Activated B cell treated with CpG ODN at 0.5 μM for 24 hours (primary cell): ENCODE results near the gene LYRM4. TPM values are rescaled to one million over a fixed set of nuclear protein-coding genes. Genes with fewer than 3 reads are reported as not detected.

Experiments used
- ATAC-seq: fragments of 200-7000 bp; cut with Tn5 transposase; one replicate; pipeline ENCODE4 v1.10.0; 2021; ENCODE audit warnings: low read depth, mild to moderate bottlenecking, moderate library complexity
- CTCF ChIA-PET: fragments of 350-600 bp; sonication (Branson Sonifier 250); formaldehyde crosslinking; loops from one replicate; lab custom pipeline; 2021; ENCODE audit warnings: antibody characterized with exemption; lab: Charles Lee
- POLR2A ChIA-PET: fragments of 350-600 bp; sonication (Branson Sonifier 250); formaldehyde crosslinking; loops from one replicate; lab custom pipeline; 2021; ENCODE audit warnings: antibody characterized with exemption; lab: Charles Lee
- DNase-seq: peaks from one replicate; pipeline ENCODE4 v3.0.0; 2022
- H3K27ac Mint-ChIP-seq: one replicate; pipeline ENCODE4 v1.8.0; 2020; ENCODE audit warnings: mixed read lengths
- H3K27me3 Mint-ChIP-seq: one replicate; pipeline ENCODE4 v1.8.0; 2021; ENCODE audit warnings: mixed read lengths
- H3K36me3 Mint-ChIP-seq: one replicate; pipeline ENCODE4 v1.8.0; 2021; ENCODE audit warnings: low read depth, mixed read lengths
- H3K4me1 Mint-ChIP-seq: one replicate; pipeline ENCODE4 v1.8.0; 2021; ENCODE audit warnings: mixed read lengths
- H3K4me3 Mint-ChIP-seq: one replicate; pipeline ENCODE4 v1.8.0; 2020; ENCODE audit warnings: mild to moderate bottlenecking, mixed read lengths
- H3K9me3 Mint-ChIP-seq: one replicate; pipeline ENCODE4 v1.8.0; 2020; ENCODE audit warnings: mixed read lengths
- intact Hi-C: fragments of 100-400 bp; cut with micrococcal nuclease; formaldehyde crosslinking; loops from one replicate; pipeline ENCODE4 v1.15.1; 2024
- total RNA-seq: library from RNA; stranded (reverse); gene quantifications from 2 replicates; pipeline ENCODE4 v1.2.3, GENCODE V29; 2022
- TF ChIP-seq, protein P1 (sequence below): fragments of 200-600 bp; IDR thresholded peaks from one replicate; pipeline ENCODE4 v1.8.0; 2022; ENCODE audit warnings: antibody characterized with exemption, mild to moderate bottlenecking

Gene LYRM4
- total RNA-seq, result 51.2 and 52.2 TPM in 2 replicates

DNA sequence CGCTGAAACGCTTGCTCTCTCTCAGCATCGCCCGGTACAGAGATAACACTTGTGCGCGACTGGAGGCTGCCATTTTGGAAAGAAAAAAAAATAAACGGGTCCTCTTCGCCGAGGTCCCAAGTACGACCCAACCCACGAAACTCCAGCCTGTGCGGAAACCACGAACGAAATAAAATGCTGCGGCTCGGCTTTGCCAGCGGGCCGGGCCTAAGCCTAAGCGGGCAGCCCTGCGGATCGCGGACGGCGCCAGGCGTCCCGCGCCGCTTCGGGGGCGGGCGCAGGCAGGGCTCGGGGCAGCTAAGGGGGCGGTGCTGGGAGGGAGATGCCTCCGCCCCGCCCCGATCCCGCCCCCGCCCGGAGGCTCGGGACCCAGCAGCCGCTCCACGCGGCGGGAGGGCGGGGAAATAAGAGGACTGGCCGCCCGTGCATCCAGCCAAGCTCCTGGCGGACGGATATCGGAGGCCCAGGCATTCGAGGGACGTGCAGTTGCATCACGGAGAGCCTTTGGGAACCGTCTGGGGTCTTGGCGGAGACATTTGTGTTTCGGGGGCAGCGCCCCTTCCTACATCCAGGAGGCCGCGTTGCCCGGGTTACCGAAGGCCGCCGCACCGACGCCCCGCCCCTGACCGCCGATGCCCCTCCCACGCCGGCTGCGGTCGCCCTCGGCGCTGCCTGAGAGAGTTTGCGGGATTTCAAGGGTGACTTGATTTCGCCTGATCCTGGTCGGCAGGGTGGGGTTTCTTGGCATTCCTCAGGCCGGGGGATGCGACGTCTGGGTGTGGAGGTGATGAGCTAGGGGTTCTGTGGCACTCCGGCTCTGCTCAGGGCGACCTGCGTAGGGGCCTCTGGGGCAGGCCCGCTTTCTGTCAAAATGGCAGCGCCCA, at the start of gene LYRM4, which contains the start of gene FARS2:
Gene LYRM4, minus strand, starts transcription at position 290 of the 884 bp plus-strand sequence. Its CDS starts 217 bp downstream, at position 73.
Gene FARS2, plus strand, starts transcription at position 853 of the 884 bp plus-strand sequence.
- H3K4me1 Mint-ChIP-seq, result peaks cover 27% of the 10 kb centered on the region
- H3K27me3 Mint-ChIP-seq, result no peaks in the 10 kb centered on the region
- POLR2A ChIA-PET, result interaction anchor here (0.6 to 2.8 kb wide), 13 partner anchors 8 to 1125 kb away, joined by 3 to 37 read pairs (median 4); partner anchors contain the start of genes ECI2 and RPP40
- CTCF ChIA-PET, result interaction anchor here (1.1 to 1.6 kb wide), 2 partner anchors 42 kb away, joined by 7 to 10 read pairs; no protein-coding TSS in a partner anchor
- TF ChIP-seq, protein P1, sequence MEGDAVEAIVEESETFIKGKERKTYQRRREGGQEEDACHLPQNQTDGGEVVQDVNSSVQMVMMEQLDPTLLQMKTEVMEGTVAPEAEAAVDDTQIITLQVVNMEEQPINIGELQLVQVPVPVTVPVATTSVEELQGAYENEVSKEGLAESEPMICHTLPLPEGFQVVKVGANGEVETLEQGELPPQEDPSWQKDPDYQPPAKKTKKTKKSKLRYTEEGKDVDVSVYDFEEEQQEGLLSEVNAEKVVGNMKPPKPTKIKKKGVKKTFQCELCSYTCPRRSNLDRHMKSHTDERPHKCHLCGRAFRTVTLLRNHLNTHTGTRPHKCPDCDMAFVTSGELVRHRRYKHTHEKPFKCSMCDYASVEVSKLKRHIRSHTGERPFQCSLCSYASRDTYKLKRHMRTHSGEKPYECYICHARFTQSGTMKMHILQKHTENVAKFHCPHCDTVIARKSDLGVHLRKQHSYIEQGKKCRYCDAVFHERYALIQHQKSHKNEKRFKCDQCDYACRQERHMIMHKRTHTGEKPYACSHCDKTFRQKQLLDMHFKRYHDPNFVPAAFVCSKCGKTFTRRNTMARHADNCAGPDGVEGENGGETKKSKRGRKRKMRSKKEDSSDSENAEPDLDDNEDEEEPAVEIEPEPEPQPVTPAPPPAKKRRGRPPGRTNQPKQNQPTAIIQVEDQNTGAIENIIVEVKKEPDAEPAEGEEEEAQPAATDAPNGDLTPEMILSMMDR, result no peak
- intact Hi-C loops, result loop anchor here (1.0 to 5.0 kb wide), 9 partner anchors 17 to 1904 kb away; partner anchors contain the start of gene CDYL
- no peaks in the 10 kb centered on the region for H3K9me3 Mint-ChIP-seq
- H3K4me3 Mint-ChIP-seq, result peak within 1 kb of the TSS; percentile 98
- peak within 1 kb of the TSS; percentile 100 for H3K27ac Mint-ChIP-seq
- peaks cover 19% of the 10 kb centered on the region for H3K36me3 Mint-ChIP-seq
- ATAC-seq, result peak; percentile 84
- DNase-seq, result peak; percentile 97

DNA sequence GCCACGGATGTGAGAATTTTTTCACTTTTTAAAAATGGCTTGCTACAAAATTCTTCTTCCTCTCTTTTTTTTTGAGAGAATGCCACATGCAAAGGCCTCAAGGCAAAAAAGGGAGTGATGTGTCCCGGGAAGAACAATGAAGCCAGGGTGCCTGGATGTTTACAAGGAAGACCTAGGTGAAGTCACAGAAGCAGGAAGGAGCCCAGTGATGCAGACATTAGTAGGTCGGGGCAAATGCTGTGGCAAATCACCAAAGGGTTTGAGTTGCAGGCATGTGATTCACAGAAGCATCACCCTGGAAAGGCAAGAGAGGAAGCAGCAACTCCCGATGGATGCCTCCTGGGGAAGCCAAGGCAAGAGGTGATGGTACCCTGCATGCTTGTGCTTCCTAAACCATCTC, 47.3 kb upstream of the LYRM4 start:
- intact Hi-C loops, result no loop called here
- DNase-seq (no peak), ATAC-seq (no peak)
- no peaks in the 10 kb centered on the region for H3K36me3 Mint-ChIP-seq
- H3K4me3 Mint-ChIP-seq, result no peak overlapping the region
- peaks cover 13% of the 10 kb centered on the region for H3K4me1 Mint-ChIP-seq
- POLR2A ChIA-PET, result interaction anchor here (0.5 kb wide), 1 partner anchor 76 kb away, joined by 3 read pairs; no protein-coding TSS in a partner anchor
- no peak overlapping the region for H3K27ac Mint-ChIP-seq
- CTCF ChIA-PET, result no interaction called here
- H3K27me3 Mint-ChIP-seq, result no peaks in the 10 kb centered on the region
- TF ChIP-seq, protein P1, result no peak
- H3K9me3 Mint-ChIP-seq, result no peaks in the 10 kb centered on the region

DNA sequence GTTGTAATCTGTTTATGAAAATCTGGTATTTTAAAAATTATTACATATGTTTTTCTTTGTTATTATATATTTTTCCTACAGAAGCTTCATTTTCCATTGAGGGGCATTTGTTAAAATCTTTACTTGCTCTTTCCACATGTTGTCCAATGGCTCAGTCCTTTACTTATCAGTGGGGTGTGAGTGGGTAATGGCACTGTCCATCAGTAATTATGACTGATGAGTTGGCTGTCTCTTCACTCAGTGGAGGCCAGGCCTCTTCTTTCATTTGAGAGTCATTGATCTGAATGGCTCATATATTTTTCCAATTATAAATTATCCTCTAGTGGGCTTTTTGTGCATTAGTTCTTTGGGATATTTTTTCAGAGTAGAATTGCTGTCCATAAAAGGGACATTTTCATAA, 46.3 kb upstream of the LYRM4 start:
- intact Hi-C loops, result no loop called here
- DNase-seq, result no peak
- H3K9me3 Mint-ChIP-seq, result no peaks in the 10 kb centered on the region
- H3K27me3 Mint-ChIP-seq, result no peaks in the 10 kb centered on the region
- H3K36me3 Mint-ChIP-seq, result no peaks in the 10 kb centered on the region
- TF ChIP-seq, protein P1, result no peak
- H3K4me1 Mint-ChIP-seq, result peaks cover 16% of the 10 kb centered on the region
- ChIA-PET CTCF (no interaction called here), POLR2A (no interaction called here)
- ATAC-seq, result no peak
- no peak overlapping the region for H3K27ac Mint-ChIP-seq
- H3K4me3 Mint-ChIP-seq, result no peak overlapping the region

DNA sequence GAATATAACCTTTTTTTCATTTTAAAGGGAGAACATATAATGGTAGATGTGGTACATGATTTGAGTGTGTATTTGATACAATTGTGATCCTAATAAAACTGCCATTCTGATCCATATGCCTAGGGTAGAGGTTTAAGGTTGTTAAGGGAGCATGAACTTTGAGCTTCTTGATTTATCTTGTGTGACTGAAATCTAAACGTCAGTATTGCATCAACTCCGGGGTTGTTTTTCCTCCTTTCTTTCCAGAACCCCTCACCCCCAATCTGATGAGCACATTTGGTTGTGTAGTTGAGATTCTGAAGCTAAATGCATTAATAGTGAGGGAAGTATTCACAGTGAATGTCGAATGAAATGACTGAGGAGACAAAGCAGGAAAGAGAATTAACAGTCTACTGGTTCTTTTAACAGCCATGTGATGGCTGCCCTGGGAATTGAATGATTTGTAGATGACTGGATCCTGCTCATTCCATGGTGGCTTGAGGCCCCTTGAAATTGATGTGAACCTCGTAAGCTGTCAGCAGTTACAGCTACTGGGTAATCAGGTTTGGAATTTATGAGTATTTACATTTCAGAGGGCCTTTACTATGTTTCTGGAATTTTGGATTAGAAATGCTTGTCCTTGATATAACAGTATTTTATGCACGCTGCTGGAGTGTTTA, 45.3 kb upstream of the LYRM4 start:
- TF ChIP-seq, protein P1, result no peak
- DNase-seq, result no peak
- ChIA-PET CTCF (interaction anchor here (4.2 kb wide), 1 partner anchor 163 kb away, joined by 93 read pairs; no protein-coding TSS in a partner anchor), POLR2A (no interaction called here)
- no peak overlapping the region for H3K4me3 Mint-ChIP-seq
- H3K27me3 Mint-ChIP-seq, result no peaks in the 10 kb centered on the region
- H3K9me3 Mint-ChIP-seq, result no peaks in the 10 kb centered on the region
- no peak for ATAC-seq
- H3K36me3 Mint-ChIP-seq, result no peaks in the 10 kb centered on the region
- intact Hi-C loops, result no loop called here
- H3K4me1 Mint-ChIP-seq, result peaks cover 24% of the 10 kb centered on the region
- no peak overlapping the region for H3K27ac Mint-ChIP-seq
